GM21576 (cell line): ENCODE results near the gene ACSM2A.
"Not testable (repeated sequence)": the region's sequence is repeated elsewhere in the genome, so short reads cannot be mapped to it uniquely, and the experiment has no call there.

ENCODE experiments used
- ATAC-seq: cut with Tn5 transposase; IDR thresholded peaks from one replicate; pipeline ENCODE4 v1.9.1; 2021; ENCODE audit warnings: mild to moderate bottlenecking, moderate library complexity; ENCODE audit not compliant: unreplicated experiment

ACSM2A gene, protein sequence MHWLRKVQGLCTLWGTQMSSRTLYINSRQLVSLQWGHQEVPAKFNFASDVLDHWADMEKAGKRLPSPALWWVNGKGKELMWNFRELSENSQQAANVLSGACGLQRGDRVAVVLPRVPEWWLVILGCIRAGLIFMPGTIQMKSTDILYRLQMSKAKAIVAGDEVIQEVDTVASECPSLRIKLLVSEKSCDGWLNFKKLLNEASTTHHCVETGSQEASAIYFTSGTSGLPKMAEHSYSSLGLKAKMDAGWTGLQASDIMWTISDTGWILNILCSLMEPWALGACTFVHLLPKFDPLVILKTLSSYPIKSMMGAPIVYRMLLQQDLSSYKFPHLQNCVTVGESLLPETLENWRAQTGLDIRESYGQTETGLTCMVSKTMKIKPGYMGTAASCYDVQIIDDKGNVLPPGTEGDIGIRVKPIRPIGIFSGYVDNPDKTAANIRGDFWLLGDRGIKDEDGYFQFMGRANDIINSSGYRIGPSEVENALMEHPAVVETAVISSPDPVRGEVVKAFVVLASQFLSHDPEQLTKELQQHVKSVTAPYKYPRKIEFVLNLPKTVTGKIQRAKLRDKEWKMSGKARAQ

GRCh38 chr16:20451364-20451763 lies at the start of gene ACSM2A:
Gene ACSM2A, plus strand, starts transcription at chr16:20451521. Its CDS starts 8,594 bp downstream, at chr16:20460115.
- not testable (repeated sequence) for ATAC-seq

- no peak for ATAC-seq
Measured at GRCh38 chr16:20402651-20403050, 48.7 kb upstream of the ACSM2A start.

DNA sequence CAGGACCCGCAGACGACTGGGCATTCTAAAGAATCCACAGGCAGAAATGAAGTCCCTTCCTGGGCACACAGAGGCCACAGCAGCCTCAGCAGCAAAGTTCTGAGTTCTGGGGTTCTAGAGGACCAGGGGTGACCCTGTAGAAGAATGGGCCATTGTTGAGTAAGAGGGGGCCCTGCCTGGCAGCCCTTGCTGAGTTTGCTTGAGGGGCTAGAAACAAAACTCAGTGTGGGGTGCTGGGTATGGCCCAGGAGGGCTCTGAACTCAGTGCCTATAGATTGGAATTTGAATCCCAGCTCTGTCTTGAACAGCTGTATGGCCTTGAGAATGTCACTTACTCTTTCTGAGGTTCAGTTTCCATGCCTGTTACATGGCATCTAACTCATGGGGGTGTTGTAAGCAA lies 46.7 kb upstream of the ACSM2A start, which contains the start of gene PDILT:
PDILT (minus strand) TSS at position 101 of the 400 bp plus-strand sequence. CDS start 5,437 bp downstream, outside the sequence.
- no peak for ATAC-seq

- ATAC-seq: no peak
Measured at GRCh38 chr16:20409398-20410120, 41.8 kb upstream of the ACSM2A start, which contains the start of gene ACSM5. Gene ACSM5, plus strand, starts transcription at chr16:20409534. Its CDS starts 1,951 bp downstream, at chr16:20411485.

DNA sequence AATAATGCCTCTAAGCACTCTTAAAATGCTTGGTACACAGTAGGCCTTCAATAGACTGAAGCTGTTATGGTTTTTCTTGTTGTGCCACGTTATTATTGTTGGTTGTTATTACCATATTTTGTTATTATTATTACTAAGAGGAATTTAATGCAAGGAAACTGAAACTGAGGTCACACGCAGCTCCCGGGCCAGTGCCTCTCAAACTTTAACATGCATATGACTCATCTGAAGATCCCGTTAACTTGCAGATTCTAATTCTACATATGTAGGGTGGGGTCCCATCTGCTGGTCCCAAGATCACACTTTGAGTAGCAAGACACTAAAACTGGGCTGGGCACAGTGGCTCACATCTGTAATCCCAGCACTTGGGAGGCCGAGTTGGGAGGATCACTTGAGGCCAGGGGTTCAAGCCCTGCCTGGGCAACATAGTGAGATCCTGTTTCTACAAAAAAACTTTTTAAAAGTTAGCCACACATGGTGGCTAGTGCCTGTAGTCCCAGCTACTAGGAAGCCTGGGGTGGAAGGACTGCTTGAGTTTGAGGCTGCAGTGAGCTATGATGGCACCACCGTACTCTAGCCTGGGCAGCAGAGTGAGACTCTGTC lies 41.1 kb upstream of the ACSM2A start:
- ATAC-seq: no peak

DNA sequence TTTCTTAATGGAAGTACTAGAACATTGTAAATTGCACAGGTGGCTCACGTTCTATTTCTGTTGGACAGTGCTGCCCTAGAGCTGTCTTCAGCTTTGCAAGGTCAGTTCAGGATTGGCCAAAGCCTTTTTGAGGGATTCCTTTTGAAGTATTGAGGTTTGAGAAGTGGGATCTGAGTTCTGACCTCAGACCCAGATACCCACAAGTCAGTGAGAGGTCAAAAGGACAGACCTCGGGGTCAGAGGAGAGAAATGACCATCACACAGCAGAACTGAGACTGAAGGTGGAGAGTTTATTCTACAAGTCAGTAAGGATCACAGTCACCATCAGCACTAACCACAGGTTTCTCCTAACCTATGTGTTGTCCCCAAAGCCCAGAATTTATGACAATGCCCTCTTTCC lies 40.3 kb upstream of the ACSM2A start:
- no peak for ATAC-seq

- ATAC-seq: no peak
Measured at GRCh38 chr16:20415541-20415940, 35.8 kb upstream of the ACSM2A start.

DNA sequence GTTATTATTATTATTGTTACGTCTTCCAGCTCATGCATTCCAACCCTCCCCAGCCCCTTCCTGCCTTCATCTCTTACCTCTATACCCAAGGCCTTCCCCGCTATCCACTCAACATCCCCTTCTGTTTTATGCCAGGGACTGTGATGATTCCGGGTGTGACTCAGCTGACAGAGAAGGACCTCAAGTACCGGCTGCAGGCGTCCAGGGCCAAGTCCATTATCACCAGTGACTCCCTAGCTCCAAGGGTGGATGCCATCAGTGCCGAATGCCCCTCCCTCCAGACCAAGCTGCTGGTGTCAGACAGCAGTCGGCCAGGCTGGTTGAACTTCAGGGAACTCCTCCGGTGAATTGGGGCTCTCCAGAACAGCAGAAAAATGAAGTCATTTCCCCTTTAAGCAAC lies 32.2 kb upstream of the ACSM2A start:
- not testable (repeated sequence) for ATAC-seq

- ATAC-seq: not testable (repeated sequence)
Measured at GRCh38 chr16:20421748-20422147, 29.6 kb upstream of the ACSM2A start.

GRCh38 chr16:20423772-20424128 lies 27.6 kb upstream of the ACSM2A start:
- ATAC-seq: not testable (repeated sequence)

- no peak for ATAC-seq
Measured at GRCh38 chr16:20424129-20424866, 27.0 kb upstream of the ACSM2A start.

- ATAC-seq: not testable (repeated sequence)
Measured at GRCh38 chr16:20427401-20427797, 23.9 kb upstream of the ACSM2A start.

GRCh38 chr16:20429499-20429898 lies 21.8 kb upstream of the ACSM2A start:
- ATAC-seq: not testable (repeated sequence)

DNA sequence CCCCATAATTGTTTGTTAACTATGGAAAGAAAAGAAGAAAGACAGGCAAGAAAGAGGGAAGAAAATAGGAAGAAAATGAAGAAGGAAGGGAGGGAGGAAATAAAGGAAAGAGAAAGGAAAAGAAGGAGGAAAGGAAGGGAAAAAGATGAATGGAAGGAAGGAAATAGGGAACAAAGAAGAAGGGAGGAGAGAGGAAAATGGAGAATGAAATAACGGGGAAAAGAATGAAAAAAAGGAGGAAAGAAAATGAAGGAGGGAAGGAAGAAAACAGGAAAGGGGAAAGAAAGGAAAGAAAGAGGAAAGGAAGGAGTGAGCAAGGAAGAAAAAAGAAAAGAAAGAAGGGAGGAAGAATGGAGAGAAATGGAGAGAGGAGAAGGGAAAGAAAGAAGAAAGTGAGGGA lies 20.8 kb upstream of the ACSM2A start:
- not testable (repeated sequence) for ATAC-seq

GRCh38 chr16:20430948-20431347 lies 20.4 kb upstream of the ACSM2A start:
- ATAC-seq: no peak

DNA sequence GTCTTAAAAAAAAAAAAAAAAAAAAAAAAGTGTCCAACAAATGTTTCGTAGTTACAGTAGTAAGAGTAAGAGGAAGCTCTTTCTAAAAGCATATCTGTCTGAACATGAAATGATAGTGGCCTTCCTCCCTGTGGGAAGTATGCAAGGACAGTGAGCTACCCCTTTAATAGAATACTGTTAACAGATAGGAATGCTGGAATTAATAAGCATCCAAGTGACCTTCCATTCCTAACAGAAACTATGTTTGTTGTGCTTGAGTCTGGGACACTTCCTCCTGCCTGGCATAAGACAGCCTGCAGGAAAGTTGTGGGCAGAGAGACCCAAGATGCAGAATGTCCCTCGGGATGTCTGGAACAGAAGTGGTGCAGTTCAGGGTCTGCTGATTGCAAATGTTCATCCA lies 12.4 kb upstream of the ACSM2A start:
- ATAC-seq: not testable (repeated sequence)

DNA sequence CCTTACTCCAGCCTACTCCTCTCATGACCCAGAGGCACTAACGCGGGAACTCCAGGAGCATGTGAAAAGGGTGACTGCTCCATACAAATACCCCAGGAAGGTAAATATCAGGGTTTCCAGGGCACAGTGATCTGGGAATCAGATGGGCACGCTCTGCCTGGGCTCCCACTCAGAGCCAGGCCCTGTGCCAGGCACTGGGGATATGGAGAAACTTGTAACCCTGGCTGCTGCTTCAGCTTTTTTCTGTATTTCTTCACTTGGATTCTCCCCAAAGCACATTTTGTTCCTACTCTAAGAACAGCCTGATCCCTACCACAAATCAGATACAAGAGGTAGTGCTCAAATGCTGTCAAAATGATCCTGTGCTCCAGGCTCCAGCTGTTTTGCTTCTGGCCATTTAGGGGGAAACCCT lies 11.5 kb upstream of the ACSM2A start:
- ATAC-seq: not testable (repeated sequence)

GRCh38 chr16:20440731-20441130 lies 10.6 kb upstream of the ACSM2A start:
- ATAC-seq: not testable (repeated sequence)

DNA sequence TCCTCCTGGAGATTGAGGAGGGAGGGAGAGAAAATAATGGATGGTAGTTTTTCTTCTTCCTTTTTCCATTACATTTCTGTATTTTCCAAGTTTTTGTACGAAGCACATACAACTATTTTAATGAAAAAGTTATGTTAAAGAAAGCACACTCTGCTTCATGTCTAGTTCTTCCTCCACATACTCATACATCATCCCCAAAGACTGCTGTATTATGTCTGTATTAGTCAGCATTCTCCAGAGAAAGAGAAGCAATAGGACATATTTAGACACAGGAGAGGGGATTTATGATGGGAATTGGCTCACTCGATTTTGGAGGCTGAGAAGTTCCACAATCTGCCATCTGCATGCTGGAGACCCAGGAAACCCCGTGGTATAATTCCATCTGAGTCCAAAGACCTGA lies 10.1 kb upstream of the ACSM2A start:
- ATAC-seq: no peak

- ATAC-seq: not testable (repeated sequence)
Measured at GRCh38 chr16:20441859-20442258, 9.5 kb upstream of the ACSM2A start.
